MCF 10A (cell line): ENCODE data around the gene SHISA7. TPM values are rescaled to one million over a fixed set of nuclear protein-coding genes. Genes with fewer than 3 reads are reported as not detected.

ENCODE experiments used
- BruUV-seq: library from RNA; stranded (reverse); fragments of 400-500 nt; replicated peaks from 2 replicates; lab custom pipeline; 2021; lab: Mats Ljungman, UMichigan
- CTCF ChIA-PET: fragments of 300-600 bp; sonication (Branson Sonifier 250); formaldehyde crosslinking; extraction: SDS; loops from one replicate; lab custom pipeline; 2021; ENCODE audit warnings: antibody characterized with exemption, inconsistent platforms; lab: Yijun Ruan, JAX
- POLR2A ChIA-PET: fragments of 300-600, 350-650 bp; sonication (Branson Sonifier 250); formaldehyde crosslinking; extraction: SDS; loops from one replicate; lab custom pipeline; 2020; ENCODE audit warnings: antibody characterized with exemption, inconsistent platforms; lab: Yijun Ruan, JAX
- DNase-seq: peaks from one replicate; pipeline ENCODE4 v3.0.0-alpha.2; 2018; ENCODE audit not compliant: unreplicated experiment
- H3K27ac Mint-ChIP-seq: one replicate; pipeline ENCODE4 v1.8.0; 2022; ENCODE audit warnings: mild to moderate bottlenecking, low read depth, mixed read lengths; ENCODE audit not compliant: unreplicated experiment
- H3K27me3 Mint-ChIP-seq: one replicate; pipeline ENCODE4 v1.8.0; 2022; ENCODE audit warnings: mixed read lengths; ENCODE audit not compliant: insufficient read depth, unreplicated experiment
- H3K36me3 Mint-ChIP-seq: one replicate; pipeline ENCODE4 v1.8.0; 2022; ENCODE audit warnings: mild to moderate bottlenecking, moderate library complexity, mixed read lengths; ENCODE audit not compliant: insufficient read depth, unreplicated experiment
- H3K4me1 Mint-ChIP-seq: one replicate; pipeline ENCODE4 v1.8.0; 2022; ENCODE audit warnings: mixed read lengths; ENCODE audit not compliant: insufficient read depth, unreplicated experiment
- H3K4me3 Mint-ChIP-seq: one replicate; pipeline ENCODE4 v1.8.0; 2022; ENCODE audit warnings: mild to moderate bottlenecking, moderate library complexity, mixed read lengths; ENCODE audit not compliant: unreplicated experiment
- H3K9me3 Mint-ChIP-seq: one replicate; pipeline ENCODE4 v1.8.0; 2022; ENCODE audit warnings: mixed read lengths; ENCODE audit not compliant: unreplicated experiment
- CTCF ChIP-seq: fragments of 200-600 bp; IDR thresholded peaks from one replicate; pipeline ENCODE4 v1.8.0; 2022; ENCODE audit warnings: antibody characterized with exemption, mild to moderate bottlenecking; ENCODE audit not compliant: unreplicated experiment
- intact Hi-C: fragments of 100-400 bp; cut with micrococcal nuclease; formaldehyde crosslinking; loops from 2 replicates; pipeline ENCODE4 v1.14.1; 2022
- total RNA-seq: library from RNA; stranded (reverse); gene quantifications from 2 replicates; pipeline ENCODE4 v1.2.3, GENCODE V29; 2022

Gene SHISA7
- total RNA-seq, 1 experiment from 2014 or later: not detected

- H3K9me3 Mint-ChIP-seq: no peaks in the 10 kb centered on the region
- H3K27me3 Mint-ChIP-seq: no peaks in the 10 kb centered on the region
- no peak for DNase-seq
- no peak overlapping the region for H3K27ac Mint-ChIP-seq
- intact Hi-C loops: no loop called here
- peaks cover 33% of the 10 kb centered on the region for H3K4me1 Mint-ChIP-seq
- CTCF ChIA-PET: interaction anchor here (0.8 to 1.8 kb wide), 3 partner anchors 8 to 21 kb away, joined by 3 to 9 read pairs (median 8); no protein-coding TSS in a partner anchor
- BruUV-seq: no TSS peak
- POLR2A ChIA-PET: interaction anchor here (1.2 kb wide), 1 partner anchor 12 kb away, joined by 4 read pairs; no protein-coding TSS in a partner anchor
- TF ChIP-seq CTCF: no peak
- H3K36me3 Mint-ChIP-seq: no peaks in the 10 kb centered on the region
- no peak overlapping the region for H3K4me3 Mint-ChIP-seq
Observed at GRCh38 chr19:55482967-55483705, 40.0 kb upstream of the SHISA7 start.

- CTCF ChIA-PET: interaction anchor here (0.6 to 1.8 kb wide), 2 partner anchors 14 to 15 kb away, joined by 3 to 9 read pairs; no protein-coding TSS in a partner anchor
Observed at GRCh38 chr19:55482156-55482961, 39.3 kb upstream of the SHISA7 start.

GRCh38 chr19:55481794-55482155, 38.7 kb upstream of the SHISA7 start:
- DNase-seq: no peak
- Mint-ChIP-seq H3K4me3 (no peak overlapping the region), H3K4me1 (peaks cover 32% of the 10 kb centered on the region), H3K36me3 (no peaks in the 10 kb centered on the region), H3K27ac (no peak overlapping the region), H3K27me3 (no peaks in the 10 kb centered on the region), H3K9me3 (no peaks in the 10 kb centered on the region)
- intact Hi-C loops: no loop called here
- POLR2A ChIA-PET: no interaction called here
- BruUV-seq: no TSS peak
- CTCF ChIA-PET: interaction anchor here (0.6 kb wide), 2 partner anchors 14 to 990 kb away, joined by 3 read pairs; no protein-coding TSS in a partner anchor
- TF ChIP-seq CTCF: no peak

More at GRCh38 chr19:55482156-55482961, 39.3 kb upstream of the SHISA7 start:
- H3K27ac Mint-ChIP-seq: no peak overlapping the region
- no peak overlapping the region for H3K4me3 Mint-ChIP-seq
- no peak for TF ChIP-seq CTCF
- DNase-seq: no peak
- no peaks in the 10 kb centered on the region for H3K27me3 Mint-ChIP-seq
- BruUV-seq: no TSS peak
- H3K9me3 Mint-ChIP-seq: no peaks in the 10 kb centered on the region
- no peaks in the 10 kb centered on the region for H3K36me3 Mint-ChIP-seq
- peaks cover 33% of the 10 kb centered on the region for H3K4me1 Mint-ChIP-seq
- intact Hi-C loops: no loop called here
- POLR2A ChIA-PET: interaction anchor here (1.2 kb wide), 1 partner anchor 11 kb away, joined by 4 read pairs; no protein-coding TSS in a partner anchor
